OCI-M1 (cell line): Measurements from ENCODE around the gene TNFSF13B.
"Not testable (repeated sequence)": the region's sequence is repeated elsewhere in the genome, so short reads cannot be mapped to it uniquely, and the experiment has no call there.

Experiments
- DNase-seq: peaks from one replicate; lab custom pipeline; 2025; lab: John Stamatoyannopoulos, UW

Gene TNFSF13B

DNA sequence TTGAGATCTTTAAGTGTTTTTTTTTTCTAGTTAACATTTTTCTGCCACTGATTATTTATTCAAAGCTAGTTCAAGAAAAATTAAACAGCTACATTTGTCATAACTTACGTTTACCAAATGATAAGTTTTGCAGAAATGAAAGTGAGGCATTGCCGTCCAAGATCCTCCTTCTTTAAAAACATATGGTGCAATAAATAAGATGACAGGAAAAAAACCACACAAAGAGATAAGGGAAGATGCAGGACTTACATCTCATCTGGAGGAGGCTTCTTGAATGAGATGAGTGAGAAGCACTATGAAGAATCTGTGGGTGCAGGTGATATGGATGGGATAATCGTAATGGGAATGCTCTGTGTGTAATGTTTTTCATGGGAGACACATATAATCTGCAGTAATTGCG is 12.4 kb downstream of the TNFSF13B start:
- peak; percentile 79 for DNase-seq

DNA sequence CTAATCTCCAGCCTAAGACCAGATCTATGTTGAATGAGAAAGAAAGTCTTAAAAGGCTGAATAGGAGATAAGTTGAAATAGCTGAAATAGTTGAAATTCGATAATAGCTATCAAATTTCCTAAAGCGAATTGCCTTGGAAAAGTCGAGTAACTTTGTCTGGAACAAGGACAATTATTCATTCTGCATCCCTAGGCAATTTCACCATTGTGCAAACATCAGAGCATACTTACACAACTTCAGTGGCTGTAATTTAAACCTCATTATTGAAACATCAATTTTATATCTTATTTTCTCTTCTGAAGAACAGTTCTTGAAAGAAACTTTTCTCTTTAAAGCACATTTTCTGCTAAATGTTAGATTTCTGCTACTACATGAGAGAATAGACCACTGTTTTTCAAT is 13.6 kb downstream of the TNFSF13B start:
- no peak for DNase-seq

DNA sequence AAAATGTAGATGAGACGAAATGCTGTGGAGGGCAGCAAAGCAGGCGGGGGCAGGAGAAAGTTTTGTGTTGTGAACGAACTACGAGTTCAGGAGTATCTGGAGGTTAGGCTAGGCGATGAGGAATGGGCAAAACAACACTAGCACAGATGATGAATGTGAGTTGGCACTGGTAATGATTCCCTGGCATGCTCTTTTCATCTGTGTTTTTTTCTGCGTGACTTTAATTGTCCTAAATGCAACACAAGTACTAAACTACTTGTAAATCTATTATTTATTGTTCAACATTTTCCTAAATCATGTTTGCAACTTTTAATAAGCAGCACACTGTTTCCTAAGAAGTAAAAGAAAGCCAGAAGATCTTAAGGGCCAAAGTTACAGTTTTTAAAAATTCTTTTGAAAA is 19.2 kb downstream of the TNFSF13B start:
- DNase-seq: no peak

DNA sequence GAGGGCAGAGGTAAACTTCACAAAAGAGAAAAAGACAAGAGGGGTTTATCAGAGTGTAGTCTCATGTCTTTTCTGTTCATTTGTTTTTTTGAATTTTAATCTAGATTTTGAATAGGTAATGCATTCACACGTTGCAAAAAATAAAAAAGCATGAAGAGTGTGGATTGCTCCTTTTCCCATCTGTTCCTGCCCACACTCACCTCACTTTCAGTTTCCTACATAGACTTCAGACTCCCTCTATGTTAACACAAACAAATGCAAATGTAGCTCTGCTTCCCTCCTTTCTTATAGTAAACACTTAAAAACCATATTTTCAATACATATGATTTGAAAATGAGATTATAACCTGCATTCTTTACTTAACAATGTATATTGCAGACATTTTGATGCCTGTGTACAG is 20.3 kb downstream of the TNFSF13B start:
- no peak for DNase-seq

DNA sequence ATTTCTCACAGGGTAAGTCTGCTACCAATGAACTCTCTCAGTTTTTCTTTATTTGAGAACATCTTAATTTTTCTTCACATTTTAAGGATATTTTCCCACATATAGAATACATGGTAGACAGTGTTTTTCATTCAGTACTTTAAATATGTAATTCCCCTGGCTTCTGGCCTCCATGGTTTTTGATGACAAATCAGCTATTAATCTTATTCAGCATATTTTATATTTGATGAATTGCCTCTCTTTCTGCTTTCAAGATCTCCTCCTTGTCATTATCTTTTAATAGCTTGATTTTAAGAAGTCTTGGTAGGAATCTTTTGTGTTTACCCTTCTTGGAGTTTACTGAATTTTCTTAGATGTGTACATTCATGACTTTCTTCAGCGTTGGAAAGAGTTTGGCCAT is 27.6 kb downstream of the TNFSF13B start:
- no peak for DNase-seq

DNA sequence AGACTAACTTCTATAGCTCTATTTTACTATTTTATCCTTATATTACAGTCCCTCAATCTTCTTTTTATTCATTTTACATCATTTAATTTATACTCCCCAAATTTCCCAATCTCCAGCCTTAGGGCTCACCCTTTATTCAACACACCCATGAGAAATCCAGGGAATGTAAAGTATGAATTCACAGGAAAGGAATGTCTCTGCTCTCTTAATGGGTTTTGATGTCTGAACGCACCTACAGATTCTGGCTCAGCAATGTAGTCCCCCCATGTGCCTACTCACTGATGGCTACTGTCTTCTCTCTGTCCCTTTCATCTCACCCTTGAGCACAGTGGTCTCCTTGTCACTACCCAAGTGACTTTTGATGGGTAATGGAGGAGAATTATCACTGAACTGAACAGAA is 32.8 kb downstream of the TNFSF13B start:
- DNase-seq: no peak

DNA sequence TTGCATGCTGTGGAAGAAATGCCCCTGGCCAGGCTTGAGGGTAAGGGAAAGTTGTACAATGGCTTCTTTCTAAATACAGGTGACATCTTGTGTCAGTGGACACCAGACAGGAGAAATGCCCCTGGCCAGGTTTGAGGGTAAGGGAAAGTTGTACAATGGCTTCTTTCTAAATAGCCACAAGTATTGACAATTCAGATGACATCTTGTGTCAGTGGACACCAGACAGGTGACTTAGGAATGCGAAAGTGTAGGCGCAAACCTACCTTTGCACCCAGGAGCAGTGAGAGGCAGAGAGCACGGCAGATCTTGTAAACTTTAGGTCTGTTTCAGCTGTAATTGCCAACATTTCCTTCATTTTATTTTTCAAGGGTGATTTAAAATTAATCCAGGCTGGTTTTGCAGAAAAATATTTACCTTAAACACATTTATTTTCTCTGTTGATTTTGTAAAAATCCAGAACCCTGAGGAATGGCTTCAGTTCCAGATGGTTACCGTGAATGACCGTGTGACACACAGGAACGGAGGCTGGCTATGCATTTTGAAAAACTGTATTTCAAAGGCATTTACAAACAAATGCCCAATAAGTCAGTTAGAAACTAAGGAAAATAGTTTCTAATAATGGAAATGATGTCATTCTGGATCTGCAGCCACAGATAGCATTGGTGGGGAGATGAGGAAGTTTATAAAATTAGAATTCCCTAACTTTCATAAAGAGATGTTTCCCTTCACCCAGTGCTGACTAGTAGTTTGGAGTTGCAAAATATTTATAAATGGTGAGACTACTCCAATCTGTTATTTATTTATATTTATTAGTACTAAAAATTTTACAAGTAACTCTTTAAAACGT is 34.9 kb downstream of the TNFSF13B start:
- DNase-seq: peak; percentile 20

DNA sequence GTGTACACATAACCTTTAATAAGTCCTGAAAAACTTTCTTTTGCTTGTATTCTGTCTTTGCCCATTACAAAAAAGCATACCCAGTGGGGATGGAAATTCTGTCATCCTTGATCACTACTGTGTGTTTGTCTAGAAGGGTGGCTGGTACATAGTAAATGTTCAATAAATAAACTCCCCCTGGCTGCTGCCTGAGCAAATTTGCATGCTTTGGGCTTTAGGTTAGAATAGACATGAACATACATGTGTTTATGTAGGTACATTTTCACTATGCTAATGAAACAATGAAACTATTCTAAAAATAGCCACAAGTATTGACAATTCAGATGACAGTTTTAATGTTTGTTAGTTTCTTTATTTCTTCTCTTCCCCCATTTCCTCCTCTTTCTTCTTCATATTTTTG is 36.1 kb downstream of the TNFSF13B start:
- peak; percentile 11 for DNase-seq

DNA sequence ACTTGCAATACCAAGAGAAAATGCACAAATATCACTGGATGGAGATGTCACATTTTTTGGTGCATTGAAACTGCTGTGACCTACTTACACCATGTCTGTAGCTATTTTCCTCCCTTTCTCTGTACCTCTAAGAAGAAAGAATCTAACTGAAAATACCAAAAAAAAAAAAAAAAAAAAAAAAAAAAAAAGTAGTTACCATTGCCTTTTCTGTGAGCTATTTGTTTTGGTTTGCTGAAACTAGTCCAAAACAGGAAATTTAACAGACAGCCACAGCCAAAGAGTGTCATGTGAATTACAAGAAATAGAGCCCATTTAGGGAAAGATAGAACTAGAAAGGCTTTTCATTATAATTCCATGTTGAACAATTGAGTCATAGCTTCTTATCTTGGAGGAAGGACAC is 37.3 kb downstream of the TNFSF13B start:
- DNase-seq: peak; percentile 24

DNA sequence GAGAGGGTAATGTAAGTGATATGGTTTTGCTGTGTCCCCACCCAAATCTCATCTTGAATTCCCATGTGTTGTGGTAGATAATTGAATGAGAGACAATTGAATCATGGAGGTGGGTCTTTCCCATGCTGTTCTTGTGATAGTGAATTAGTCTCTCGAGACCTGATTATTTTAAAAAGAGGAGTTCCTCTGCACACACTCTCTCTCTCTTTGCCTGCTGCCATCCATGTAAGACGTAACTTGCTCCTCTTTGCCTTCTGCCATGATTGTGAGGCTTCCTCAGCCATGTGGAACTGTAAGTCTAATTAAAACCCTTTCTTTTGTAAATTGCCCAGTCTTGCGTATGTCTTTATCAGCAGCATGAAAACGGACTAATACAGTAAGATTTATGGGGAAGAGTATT is 42.1 kb downstream of the TNFSF13B start:
- DNase-seq: not testable (repeated sequence)

DNA sequence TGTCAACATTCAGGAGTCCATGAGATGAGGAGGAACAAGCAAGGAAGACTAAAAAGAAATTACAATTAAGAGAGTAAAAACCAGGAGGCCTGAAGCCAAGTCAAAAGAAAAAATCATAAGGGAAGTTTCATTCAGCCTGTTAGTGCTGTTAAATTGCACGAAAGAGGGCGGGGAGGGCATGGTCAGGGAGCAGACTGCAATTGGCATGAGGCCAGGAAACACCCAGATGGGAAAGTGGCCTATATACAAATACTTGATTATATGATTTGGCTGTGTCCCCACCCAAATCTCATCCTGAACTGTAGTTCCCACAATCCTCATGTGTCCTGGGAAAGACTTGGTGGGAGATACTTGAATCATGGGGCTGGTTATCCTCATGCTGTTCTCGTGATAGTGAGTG is 43.9 kb downstream of the TNFSF13B start:
- no peak for DNase-seq

DNA sequence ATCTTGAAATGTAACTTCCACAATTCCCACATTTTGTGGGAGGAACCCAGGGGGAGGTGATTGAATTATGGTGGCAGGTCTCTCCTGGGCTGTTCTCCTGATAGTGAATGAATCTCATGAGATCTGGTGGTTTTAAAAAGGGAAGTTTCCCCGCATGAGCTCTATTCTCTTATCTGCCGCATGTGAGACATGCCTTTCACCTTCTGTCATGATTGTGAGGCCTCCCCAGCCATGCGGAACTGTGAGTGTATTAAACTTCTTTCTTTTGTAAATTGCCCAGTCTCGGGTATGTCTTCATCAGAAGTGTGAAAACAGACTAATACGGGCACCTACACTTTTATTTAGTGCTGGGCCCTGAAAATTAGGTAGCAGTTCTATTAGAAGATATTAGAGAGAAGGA is 45.8 kb downstream of the TNFSF13B start:
- peak; percentile 29 for DNase-seq

DNA sequence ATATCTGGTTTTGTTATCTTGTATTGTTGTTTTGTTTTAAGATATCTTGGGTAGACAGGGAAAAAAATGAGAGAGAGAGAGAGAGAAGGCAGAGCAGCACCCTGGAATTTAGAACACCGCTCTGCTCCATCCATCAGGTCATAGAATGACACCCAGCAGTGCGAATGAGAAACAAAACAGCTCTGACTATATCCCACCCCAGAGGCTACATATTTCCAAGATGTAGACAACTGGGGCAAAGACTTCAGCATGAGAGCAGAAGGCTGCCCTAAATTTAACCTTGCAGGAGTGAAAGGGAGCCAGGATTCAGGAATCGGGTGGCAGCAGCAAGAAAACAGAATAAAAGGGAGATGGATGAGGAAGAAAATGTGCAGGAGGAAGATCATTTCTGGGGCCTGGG is 46.5 kb downstream of the TNFSF13B start:
- DNase-seq: no peak

DNA sequence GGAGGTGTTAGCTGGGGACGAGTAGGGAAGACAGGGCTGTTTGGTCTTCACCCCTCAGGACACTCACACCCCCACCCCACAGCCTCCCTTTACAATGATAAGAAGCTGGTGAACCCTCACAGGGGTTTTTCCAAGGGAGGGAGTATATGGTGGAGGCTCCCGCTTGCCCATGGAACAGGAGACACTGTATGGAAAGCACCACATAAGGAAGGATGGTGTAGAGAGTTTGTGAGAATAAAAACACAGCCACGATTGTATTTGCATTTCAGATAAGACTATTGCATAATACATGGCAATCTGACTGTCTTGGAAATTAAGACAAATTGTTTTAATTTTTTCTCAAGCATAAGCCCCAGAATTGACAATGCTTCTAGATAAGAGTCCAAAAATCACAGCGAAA is 46.9 kb downstream of the TNFSF13B start:
- peak; percentile 14 for DNase-seq

DNA sequence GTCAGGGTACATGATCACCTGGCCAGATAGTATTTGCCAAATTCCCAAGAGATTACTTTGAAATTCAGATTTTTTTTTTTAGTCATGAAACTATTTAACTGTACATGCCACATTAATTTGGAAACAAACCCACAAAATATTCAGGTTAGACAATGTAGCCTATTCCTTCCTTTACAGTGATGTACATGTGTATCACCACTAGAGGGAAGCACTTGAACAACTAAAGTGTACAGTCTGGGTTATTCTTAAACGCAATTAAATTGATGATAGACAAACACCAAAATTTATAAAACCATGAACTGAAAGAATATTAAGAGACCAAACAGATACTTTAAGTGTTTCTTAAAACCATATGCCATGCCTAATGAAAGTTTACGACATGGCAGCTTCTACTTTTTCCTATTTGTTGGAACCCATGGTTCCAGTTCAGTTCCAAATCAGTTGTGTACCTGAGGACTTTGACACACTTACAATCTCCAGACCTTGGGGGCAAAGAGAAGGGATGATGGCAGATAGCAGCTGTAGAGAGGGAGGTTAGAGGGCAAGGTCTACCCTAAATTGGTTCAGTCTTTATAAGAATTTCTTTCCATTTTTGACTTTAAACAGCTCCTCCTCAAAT is 52.8 kb downstream of the TNFSF13B start:
- peak; percentile 81 for DNase-seq

DNA sequence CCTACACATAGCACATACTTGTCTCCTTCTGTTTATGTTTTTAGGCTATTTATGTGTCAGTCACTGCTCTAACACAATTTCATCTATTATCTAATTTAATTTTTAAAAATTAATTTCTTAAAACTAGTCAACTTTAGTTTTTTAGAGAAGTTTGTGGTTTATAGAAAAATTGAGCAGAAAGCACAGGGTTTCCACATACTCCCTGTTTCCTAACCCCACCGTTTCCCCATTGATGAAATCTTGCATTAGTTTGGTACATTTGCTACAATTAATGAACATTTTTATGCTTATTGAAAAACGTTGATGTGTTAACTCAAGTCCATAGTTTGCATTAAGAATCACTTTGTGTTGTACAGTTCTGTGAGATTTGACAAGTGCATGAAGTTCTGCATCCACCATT is 53.5 kb downstream of the TNFSF13B start:
- peak; percentile 26 for DNase-seq

DNA sequence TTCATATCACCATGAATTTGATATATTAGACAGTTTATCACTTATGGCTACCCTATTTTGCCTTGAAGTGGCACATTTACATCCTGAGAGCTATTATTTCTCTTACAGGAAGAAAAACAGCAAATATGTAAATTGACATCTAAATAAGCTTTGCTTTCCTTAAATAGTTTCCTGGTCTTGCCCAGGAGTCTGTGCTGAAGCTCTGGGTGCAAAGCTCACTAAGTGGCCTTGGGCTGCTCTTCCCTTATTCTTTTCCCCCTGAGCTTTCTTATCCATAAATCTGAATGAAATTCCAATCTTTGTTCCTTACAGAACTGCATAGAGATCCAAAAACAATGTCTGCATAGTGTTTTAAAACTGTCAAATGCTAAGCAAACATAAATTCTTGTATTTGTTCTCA is 56.3 kb downstream of the TNFSF13B start:
- DNase-seq: no peak

DNA sequence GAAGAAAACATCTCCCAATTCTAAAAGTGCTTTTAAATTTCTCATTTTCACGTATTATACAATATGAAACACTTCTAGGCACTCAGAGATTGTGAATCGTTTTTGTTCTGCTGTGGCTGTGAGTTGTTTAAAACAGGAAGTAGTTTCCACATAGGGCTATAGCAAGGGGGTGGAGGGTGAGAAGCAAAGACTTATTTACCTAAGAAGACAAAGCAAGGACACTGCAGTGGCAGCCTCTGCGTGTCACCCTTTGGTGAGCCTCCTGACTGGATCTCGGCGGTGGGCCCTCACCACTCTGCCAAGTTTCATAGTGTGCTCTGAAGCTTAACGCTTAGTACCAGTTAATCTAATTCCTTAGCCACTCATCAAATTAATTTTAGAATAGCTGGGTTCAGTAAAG is 56.8 kb downstream of the TNFSF13B start:
- DNase-seq: peak; percentile 63

DNA sequence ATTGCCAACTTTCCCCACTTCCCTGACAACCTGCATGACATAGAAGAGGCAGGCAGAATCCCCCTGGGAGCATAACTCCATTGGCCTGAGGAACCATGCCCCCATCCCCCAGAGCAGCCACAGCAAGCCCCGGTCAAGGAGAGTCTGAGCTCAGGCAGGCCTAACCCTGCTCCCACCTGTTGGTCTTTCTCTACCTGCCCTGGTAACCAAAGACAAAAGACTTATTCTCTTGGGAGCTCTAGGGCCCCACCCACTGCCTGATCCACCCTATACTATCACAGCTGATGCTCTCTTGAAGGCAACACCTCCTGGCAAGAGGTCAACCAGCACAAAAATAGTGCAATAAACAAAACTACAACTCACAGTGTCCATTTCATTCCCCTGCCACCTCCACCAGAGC is 59.3 kb downstream of the TNFSF13B start:
- no peak for DNase-seq

DNA sequence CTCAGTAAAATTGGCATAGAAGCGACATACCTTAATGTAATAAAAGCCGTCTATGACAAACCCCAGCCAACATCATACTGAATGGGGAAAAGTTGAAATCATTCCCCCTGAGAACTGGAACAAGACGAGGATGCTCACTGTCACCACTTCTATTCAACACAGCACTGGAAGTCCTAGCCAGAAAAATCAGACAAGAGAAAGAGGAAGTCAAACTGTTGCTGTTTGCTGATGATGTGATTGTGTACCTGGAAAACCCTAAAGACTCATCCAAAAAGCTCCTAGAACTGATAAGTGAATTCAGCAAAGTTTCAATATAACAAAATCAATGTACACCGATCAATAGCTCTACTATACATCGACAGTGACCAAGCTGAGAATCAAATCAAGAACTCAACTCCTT is 63.3 kb downstream of the TNFSF13B start:
- DNase-seq: peak; percentile 23

DNA sequence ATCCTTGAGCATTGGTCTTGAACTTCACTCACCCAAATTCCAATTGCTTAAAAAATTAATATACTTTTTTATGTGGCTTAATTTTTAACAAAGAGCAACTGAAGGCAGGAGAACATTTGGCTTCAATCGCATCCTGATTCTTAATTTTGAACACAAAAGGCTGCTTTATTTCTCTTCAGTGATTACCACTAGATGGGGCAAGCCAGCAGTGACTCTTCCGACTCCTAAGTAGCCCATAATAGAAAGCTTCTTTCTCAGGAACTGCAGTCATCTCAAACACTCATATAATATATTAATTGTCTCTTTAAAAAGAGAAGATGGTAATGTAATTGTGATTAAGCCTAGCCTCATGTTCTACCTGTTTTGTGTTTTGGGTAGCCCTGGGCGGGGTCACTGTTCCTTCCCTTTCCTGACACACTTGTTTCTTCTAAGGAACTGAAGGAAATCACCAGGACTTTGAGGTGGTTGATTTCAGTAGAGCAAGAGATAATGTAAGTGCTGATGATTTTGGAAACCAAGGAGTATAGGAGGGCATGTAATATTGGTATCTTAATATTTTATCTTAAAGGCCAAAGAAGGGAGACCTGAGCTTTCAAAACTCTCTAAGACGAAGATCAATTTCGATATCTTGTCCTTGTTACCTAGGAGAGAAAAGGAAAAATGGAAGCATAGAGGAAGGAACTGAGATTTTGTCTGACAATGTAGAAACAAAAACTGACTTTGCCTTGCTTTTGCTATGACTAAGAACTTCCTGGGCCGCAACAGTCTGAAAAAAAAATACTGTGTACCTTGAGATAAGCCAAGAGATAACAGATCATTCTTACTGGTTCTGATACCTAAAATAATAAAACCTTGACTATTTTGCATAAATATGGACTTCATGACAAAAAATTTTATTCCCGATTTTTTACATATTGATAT is 73.1 kb downstream of the TNFSF13B start:
- peak; percentile 60 for DNase-seq

DNA sequence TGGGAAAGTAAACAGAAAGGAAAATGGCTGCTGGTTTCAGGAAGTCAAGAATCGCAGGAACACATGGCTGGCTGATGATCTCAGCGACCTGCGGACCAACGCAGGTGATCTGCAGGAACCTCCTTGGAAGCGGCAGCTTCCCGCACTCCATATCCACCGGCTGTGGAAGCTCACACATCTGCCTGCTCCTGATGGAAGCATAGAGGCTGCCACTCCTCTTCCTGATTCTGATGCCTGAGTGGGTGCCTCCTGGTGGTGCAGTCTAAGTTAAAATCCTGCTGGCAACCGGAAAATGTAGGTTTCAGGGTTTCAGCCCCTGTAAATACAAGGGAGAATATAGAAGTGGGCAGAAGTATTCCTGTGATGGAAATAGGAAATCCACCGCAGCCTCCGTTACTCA is 75.5 kb downstream of the TNFSF13B start:
- DNase-seq: no peak

DNA sequence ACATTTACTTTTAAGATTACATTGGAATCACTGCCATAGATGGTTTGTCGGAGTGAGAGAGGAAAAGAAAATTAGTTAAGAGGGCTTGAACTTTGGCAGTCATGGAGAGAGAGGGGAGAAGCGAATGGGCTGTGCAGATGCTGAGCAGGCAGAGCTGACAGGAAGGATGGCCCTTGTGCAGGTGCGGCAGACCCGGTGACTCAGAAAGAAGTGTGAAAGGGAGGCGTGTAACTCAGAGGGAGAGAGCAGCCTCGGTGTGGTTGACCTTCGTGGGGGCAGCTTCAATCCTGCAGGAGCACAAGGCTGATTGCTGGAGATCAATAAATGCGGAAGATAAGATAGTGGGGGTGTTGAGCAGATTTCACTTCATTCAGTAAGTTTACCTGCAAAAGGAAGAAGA is 76.9 kb downstream of the TNFSF13B start:
- no peak for DNase-seq
